Right ventricle myocardium superior (tissue), 1 donor: ENCODE measurements around the gene UBD. TPM values are rescaled to one million over a fixed set of nuclear protein-coding genes. Genes with fewer than 3 reads are reported as not detected.

ENCODE experiments used
- total RNA-seq: library from RNA; stranded (reverse); fragmentation: NEBNext Ultra II Directional; extraction: Animal tissue kit (Norgen Biotek cat#: 25700); gene quantifications from one replicate; pipeline ENCODE4 v1.2.1, GENCODE V29; 2021
- donor health status: DM: no; HTN: yes; CAD: no; lungs with severe emphysema.

Gene UBD
- total RNA-seq, 1 donor from 2014 or later, result 0.35 TPM

Other genes with a start within 250 kb of the UBD start
- not detected for gene OR5V1, start 190.9 kb downstream of the UBD start, total RNA-seq
- not detected for gene OR12D3, start 184.4 kb downstream of the UBD start, total RNA-seq
- not detected for gene OR12D2, start 164.1 kb downstream of the UBD start, total RNA-seq
- gene OR12D1, start 144.8 kb downstream of the UBD start, total RNA-seq, result not detected
- not detected for gene OR10C1, start 120.4 kb downstream of the UBD start, total RNA-seq
- gene OR11A1, start 102.7 kb downstream of the UBD start, total RNA-seq, result not detected
- gene OR2H1, start 102.6 kb downstream of the UBD start, total RNA-seq, result not detected
- gene MAS1L, start 71.8 kb downstream of the UBD start, total RNA-seq, result not detected
- gene OR2H2, start 25.4 kb upstream of the UBD start, total RNA-seq, result not detected
- gene GABBR1, start 73.5 kb upstream of the UBD start, total RNA-seq, result 18.4 TPM
- 10.3 TPM for gene MOG, start 97.4 kb upstream of the UBD start, total RNA-seq
- not detected for gene ZFP57, start 121.4 kb upstream of the UBD start, total RNA-seq
- 27.2 TPM for gene HLA-F, start 163.7 kb upstream of the UBD start, total RNA-seq